GM23338 (cell line): ENCODE results near the gene TRPC4AP. TPM values are rescaled to one million over a fixed set of nuclear protein-coding genes. Genes with fewer than 3 reads are reported as not detected.

Experiments
- ATAC-seq: fragments of 200-7000 bp; cut with Tn5 transposase; 3 replicates; pipeline ENCODE4 v1.9.1; 2020
- DNase-seq: peaks from one replicate; pipeline ENCODE4 v3.0.0-alpha.2; 2015; ENCODE audit warnings: low spot score
- H2AFZ ChIP-seq: fragments of 200-600 bp; sonication (generic); 2 replicates; pipeline ENCODE4 v1.8.0; 2016; ENCODE audit warnings: antibody characterized with exemption, mild to moderate bottlenecking, moderate library complexity
- H3F3A ChIP-seq: fragments of 200-600 bp; sonication (generic); replicated peaks from 2 replicates; pipeline ENCODE4 v1.8.0; 2017; ENCODE audit warnings: antibody characterized with exemption, mixed run types, low read depth
- H3K27ac ChIP-seq: fragments of 200-600 bp; sonication (generic); 2 replicates; pipeline ENCODE4 v1.6.1; 2016; ENCODE audit warnings: low read depth
- H3K27me3 ChIP-seq: fragments of 200-600 bp; sonication (generic); 2 replicates; pipeline ENCODE4 v1.8.0; 2016; ENCODE audit warnings: mild to moderate bottlenecking, mixed run types, moderate library complexity; ENCODE audit not compliant: insufficient read depth
- H3K36me3 ChIP-seq: fragments of 200-600 bp; sonication (generic); 2 replicates; pipeline ENCODE4 v1.8.0; 2016; ENCODE audit warnings: mild to moderate bottlenecking; ENCODE audit not compliant: insufficient read depth
- H3K4me1 ChIP-seq: fragments of 200-600 bp; sonication (generic); 2 replicates; pipeline ENCODE4 v1.8.0; 2016; ENCODE audit warnings: mild to moderate bottlenecking, moderate library complexity; ENCODE audit not compliant: insufficient read depth
- H3K4me2 ChIP-seq: fragments of 200-600 bp; sonication (generic); 2 replicates; pipeline ENCODE4 v1.7.1; 2017; ENCODE audit warnings: mixed run types
- H3K4me3 ChIP-seq: fragments of 200-600 bp; sonication (generic); 2 replicates; pipeline ENCODE4 v1.6.1; 2016; ENCODE audit warnings: mixed run types
- H3K79me2 ChIP-seq: fragments of 200-600 bp; sonication (generic); replicated peaks from 2 replicates; pipeline ENCODE4 v1.8.0; 2017; ENCODE audit warnings: mild to moderate bottlenecking; ENCODE audit not compliant: insufficient read depth
- H3K9me2 ChIP-seq: fragments of 200-600 bp; sonication (generic); 2 replicates; pipeline ENCODE4 v1.8.0; 2017; ENCODE audit not compliant: insufficient read depth
- H4K20me1 ChIP-seq: fragments of 200-600 bp; sonication (generic); replicated peaks from 2 replicates; pipeline ENCODE4 v1.8.0; 2017; ENCODE audit warnings: mild to moderate bottlenecking; ENCODE audit not compliant: insufficient read depth
- H3K27ac Mint-ChIP-seq: 2 replicates; pipeline ENCODE4 v1.8.0; 2020; ENCODE audit warnings: inconsistent platforms, mild to moderate bottlenecking, moderate library complexity, mixed read lengths
- H3K27me3 Mint-ChIP-seq: 3 replicates; pipeline ENCODE4 v1.8.0; 2022; ENCODE audit warnings: low read depth, mild to moderate bottlenecking, moderate library complexity, mixed read lengths, inconsistent platforms; ENCODE audit not compliant: insufficient read depth, poor library complexity
- H3K36me3 Mint-ChIP-seq: 3 replicates; pipeline ENCODE4 v1.8.0; 2021; ENCODE audit warnings: low read depth, mild to moderate bottlenecking, inconsistent platforms, moderate library complexity, mixed read lengths
- H3K4me1 Mint-ChIP-seq: 3 replicates; pipeline ENCODE4 v1.8.0; 2020; ENCODE audit warnings: mild to moderate bottlenecking, inconsistent platforms, mixed read lengths
- H3K4me3 Mint-ChIP-seq: 3 replicates; pipeline ENCODE4 v1.8.0; 2021; ENCODE audit warnings: moderate library complexity, mild to moderate bottlenecking, inconsistent platforms, mixed read lengths
- H3K9me3 Mint-ChIP-seq: 3 replicates; pipeline ENCODE4 v1.8.0; 2020; ENCODE audit warnings: moderate library complexity, mild to moderate bottlenecking, inconsistent platforms, mixed read lengths
- CREB1 ChIP-seq: fragments of 250-450 bp; sonication (Bioruptor Pico); IDR thresholded peaks from 2 replicates; pipeline ENCODE4 v1.5.0; 2020; ENCODE audit warnings: low read depth, mild to moderate bottlenecking, moderate library complexity
- EZH2 ChIP-seq: fragments of 200-600 bp; sonication (generic); IDR thresholded peaks from one replicate; pipeline ENCODE4 v1.8.0; 2017; ENCODE audit warnings: antibody characterized with exemption, mild to moderate bottlenecking, low read depth; ENCODE audit not compliant: unreplicated experiment
- EZH2phosphoT487 ChIP-seq: fragments of 200-600 bp; sonication (generic); IDR thresholded peaks from one replicate; pipeline ENCODE4 v1.8.1; 2018; ENCODE audit warnings: antibody characterized with exemption; ENCODE audit not compliant: unreplicated experiment
- JUNB ChIP-seq: IDR thresholded peaks from one replicate; pipeline ENCODE4 v1.6.1; 2016; ENCODE audit warnings: antibody characterized with exemption; ENCODE audit not compliant: unreplicated experiment
- NANOG ChIP-seq: IDR thresholded peaks from 2 replicates; pipeline ENCODE4 v1.6.1; 2016; ENCODE audit warnings: antibody characterized with exemption, borderline replicate concordance
- POLR2AphosphoS5 ChIP-seq: IDR thresholded peaks from 2 replicates; pipeline ENCODE4 v1.6.1; 2016; ENCODE audit warnings: antibody characterized with exemption, low read depth
- STAT1 ChIP-seq: IDR thresholded peaks from one replicate; pipeline ENCODE4 v1.6.1; 2016; ENCODE audit warnings: antibody characterized with exemption; ENCODE audit not compliant: unreplicated experiment
- ZNF114 ChIP-seq: fragments of 250-450 bp; sonication (Bioruptor Pico); IDR thresholded peaks from 2 replicates; pipeline ENCODE4 v1.5.0; 2020; ENCODE audit warnings: mild to moderate bottlenecking, moderate library complexity
- ZNF331 ChIP-seq: fragments of 250-450 bp; sonication (Bioruptor Pico); IDR thresholded peaks from 2 replicates; pipeline ENCODE4 v1.5.0; 2020; ENCODE audit warnings: low read depth, mild to moderate bottlenecking, moderate library complexity
- polyA plus RNA-seq: library from polyadenylated mRNA; unstranded; fragments of >200 nt; fragmentation: Nextera tagmentation; extraction: Ambion mirVana; gene quantifications from 2 replicates; pipeline ENCODE4 v1.2.1, GENCODE V29; 2016
- total RNA-seq: library from RNA; depleted of rRNA; stranded (reverse); fragments of >200 nt; shearing (Covaris generic); gene quantifications from 2 replicates; pipeline ENCODE4 v1.2.3, GENCODE V29; 2014
- TF ChIP-seq, protein P1 (sequence below): IDR thresholded peaks from 2 replicates; pipeline ENCODE4 v1.6.1; 2016; ENCODE audit warnings: antibody characterized with exemption
- TF ChIP-seq, protein P2 (sequence below): IDR thresholded peaks from one replicate; pipeline ENCODE4 v1.6.1; 2018; ENCODE audit warnings: antibody characterized with exemption; ENCODE audit not compliant: unreplicated experiment
- TF ChIP-seq, protein P3 (sequence below): fragments of 250-450 bp; sonication (Bioruptor Pico); IDR thresholded peaks from 2 replicates; pipeline ENCODE4 v1.5.0; 2020; ENCODE audit warnings: mild to moderate bottlenecking, moderate library complexity
- TF ChIP-seq, protein P4 (sequence below), 2 experiments: fragments of 200-600 bp in 1 of 2; sonication (generic) in 1 of 2; conservative IDR thresholded peaks; 2 replicates each; pipeline versions ENCODE4 v1.5.1 to v1.6.1; 2016 to 2017; ENCODE audit warnings: antibody characterized with exemption in 2 of 2, low read depth in 2 of 2, mild to moderate bottlenecking in 2 of 2, moderate library complexity in 1 of 2

The TRPC4AP gene
- total and polyA plus RNA-seq, 2 experiments from 2014 or later = 48.8 to 89.5 TPM

DNA sequence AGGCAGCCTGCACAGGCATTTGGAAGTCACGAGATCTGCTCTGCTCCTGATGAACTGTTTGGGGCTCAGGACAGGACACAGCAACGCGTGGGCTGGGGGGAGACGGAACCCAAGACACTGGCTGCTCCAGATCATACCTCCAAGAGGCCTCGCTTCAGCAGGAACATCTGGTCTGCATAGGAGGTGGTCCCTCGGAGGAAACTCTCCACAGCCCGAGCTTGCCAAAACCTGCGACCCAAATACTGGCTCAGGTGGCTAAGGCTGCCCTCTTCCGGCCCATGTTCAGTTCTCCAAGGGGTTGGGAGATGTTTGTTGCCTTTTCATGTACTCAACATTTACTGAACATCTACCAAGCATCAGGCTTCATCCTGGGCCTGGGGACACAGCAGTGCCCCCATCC, 85.2 kb downstream of the TRPC4AP start:
- Mint-ChIP-seq H3K36me3 (peaks cover 78% of the 10 kb centered on the region), H3K27ac (no peak overlapping the region), H3K4me3 (no peak overlapping the region), H3K9me3 (no peaks in the 10 kb centered on the region; the same call in 2 of the 3 replicates), H3K4me1 (no peaks in the 10 kb centered on the region; the same call in 2 of the 3 replicates), H3K27me3 (peaks cover 15% of the 10 kb centered on the region)
- no peak for ATAC-seq
- Histone ChIP-seq H3K27ac (no peak overlapping the region), H3K4me2 (no peak overlapping the region), H3K4me3 (no peak overlapping the region), H3K79me2 (no peaks in the 10 kb centered on the region), H3F3A (no peaks in the 10 kb centered on the region), H2AFZ (no peak overlapping the region), H4K20me1 (0 out of 2 replicates have a peak, but pooled peaks cover 2% of the 10 kb centered on the region), H3K27me3 (no peaks in the 10 kb centered on the region), H3K36me3 (peaks cover 25% of the 10 kb centered on the region), H3K9me2 (no peaks in the 10 kb centered on the region), H3K4me1 (no peaks in the 10 kb centered on the region)
- no peak for DNase-seq
- no peak for TF ChIP-seq ZNF331
- TF ChIP-seq JUNB = no peak
- TF ChIP-seq, protein P1, sequence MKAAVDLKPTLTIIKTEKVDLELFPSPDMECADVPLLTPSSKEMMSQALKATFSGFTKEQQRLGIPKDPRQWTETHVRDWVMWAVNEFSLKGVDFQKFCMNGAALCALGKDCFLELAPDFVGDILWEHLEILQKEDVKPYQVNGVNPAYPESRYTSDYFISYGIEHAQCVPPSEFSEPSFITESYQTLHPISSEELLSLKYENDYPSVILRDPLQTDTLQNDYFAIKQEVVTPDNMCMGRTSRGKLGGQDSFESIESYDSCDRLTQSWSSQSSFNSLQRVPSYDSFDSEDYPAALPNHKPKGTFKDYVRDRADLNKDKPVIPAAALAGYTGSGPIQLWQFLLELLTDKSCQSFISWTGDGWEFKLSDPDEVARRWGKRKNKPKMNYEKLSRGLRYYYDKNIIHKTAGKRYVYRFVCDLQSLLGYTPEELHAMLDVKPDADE = no peak
- TF ChIP-seq POLR2AphosphoS5 = no peak
- no peak for TF ChIP-seq EZH2phosphoT487
- no peak for TF ChIP-seq NANOG
- no peak for TF ChIP-seq STAT1
- no peak for TF ChIP-seq ZNF114 (CRISPR knock-in tag)
- TF ChIP-seq EZH2 = no peak
- TF ChIP-seq, protein P2, sequence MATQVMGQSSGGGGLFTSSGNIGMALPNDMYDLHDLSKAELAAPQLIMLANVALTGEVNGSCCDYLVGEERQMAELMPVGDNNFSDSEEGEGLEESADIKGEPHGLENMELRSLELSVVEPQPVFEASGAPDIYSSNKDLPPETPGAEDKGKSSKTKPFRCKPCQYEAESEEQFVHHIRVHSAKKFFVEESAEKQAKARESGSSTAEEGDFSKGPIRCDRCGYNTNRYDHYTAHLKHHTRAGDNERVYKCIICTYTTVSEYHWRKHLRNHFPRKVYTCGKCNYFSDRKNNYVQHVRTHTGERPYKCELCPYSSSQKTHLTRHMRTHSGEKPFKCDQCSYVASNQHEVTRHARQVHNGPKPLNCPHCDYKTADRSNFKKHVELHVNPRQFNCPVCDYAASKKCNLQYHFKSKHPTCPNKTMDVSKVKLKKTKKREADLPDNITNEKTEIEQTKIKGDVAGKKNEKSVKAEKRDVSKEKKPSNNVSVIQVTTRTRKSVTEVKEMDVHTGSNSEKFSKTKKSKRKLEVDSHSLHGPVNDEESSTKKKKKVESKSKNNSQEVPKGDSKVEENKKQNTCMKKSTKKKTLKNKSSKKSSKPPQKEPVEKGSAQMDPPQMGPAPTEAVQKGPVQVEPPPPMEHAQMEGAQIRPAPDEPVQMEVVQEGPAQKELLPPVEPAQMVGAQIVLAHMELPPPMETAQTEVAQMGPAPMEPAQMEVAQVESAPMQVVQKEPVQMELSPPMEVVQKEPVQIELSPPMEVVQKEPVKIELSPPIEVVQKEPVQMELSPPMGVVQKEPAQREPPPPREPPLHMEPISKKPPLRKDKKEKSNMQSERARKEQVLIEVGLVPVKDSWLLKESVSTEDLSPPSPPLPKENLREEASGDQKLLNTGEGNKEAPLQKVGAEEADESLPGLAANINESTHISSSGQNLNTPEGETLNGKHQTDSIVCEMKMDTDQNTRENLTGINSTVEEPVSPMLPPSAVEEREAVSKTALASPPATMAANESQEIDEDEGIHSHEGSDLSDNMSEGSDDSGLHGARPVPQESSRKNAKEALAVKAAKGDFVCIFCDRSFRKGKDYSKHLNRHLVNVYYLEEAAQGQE = no peak
- TF ChIP-seq, protein P3, sequence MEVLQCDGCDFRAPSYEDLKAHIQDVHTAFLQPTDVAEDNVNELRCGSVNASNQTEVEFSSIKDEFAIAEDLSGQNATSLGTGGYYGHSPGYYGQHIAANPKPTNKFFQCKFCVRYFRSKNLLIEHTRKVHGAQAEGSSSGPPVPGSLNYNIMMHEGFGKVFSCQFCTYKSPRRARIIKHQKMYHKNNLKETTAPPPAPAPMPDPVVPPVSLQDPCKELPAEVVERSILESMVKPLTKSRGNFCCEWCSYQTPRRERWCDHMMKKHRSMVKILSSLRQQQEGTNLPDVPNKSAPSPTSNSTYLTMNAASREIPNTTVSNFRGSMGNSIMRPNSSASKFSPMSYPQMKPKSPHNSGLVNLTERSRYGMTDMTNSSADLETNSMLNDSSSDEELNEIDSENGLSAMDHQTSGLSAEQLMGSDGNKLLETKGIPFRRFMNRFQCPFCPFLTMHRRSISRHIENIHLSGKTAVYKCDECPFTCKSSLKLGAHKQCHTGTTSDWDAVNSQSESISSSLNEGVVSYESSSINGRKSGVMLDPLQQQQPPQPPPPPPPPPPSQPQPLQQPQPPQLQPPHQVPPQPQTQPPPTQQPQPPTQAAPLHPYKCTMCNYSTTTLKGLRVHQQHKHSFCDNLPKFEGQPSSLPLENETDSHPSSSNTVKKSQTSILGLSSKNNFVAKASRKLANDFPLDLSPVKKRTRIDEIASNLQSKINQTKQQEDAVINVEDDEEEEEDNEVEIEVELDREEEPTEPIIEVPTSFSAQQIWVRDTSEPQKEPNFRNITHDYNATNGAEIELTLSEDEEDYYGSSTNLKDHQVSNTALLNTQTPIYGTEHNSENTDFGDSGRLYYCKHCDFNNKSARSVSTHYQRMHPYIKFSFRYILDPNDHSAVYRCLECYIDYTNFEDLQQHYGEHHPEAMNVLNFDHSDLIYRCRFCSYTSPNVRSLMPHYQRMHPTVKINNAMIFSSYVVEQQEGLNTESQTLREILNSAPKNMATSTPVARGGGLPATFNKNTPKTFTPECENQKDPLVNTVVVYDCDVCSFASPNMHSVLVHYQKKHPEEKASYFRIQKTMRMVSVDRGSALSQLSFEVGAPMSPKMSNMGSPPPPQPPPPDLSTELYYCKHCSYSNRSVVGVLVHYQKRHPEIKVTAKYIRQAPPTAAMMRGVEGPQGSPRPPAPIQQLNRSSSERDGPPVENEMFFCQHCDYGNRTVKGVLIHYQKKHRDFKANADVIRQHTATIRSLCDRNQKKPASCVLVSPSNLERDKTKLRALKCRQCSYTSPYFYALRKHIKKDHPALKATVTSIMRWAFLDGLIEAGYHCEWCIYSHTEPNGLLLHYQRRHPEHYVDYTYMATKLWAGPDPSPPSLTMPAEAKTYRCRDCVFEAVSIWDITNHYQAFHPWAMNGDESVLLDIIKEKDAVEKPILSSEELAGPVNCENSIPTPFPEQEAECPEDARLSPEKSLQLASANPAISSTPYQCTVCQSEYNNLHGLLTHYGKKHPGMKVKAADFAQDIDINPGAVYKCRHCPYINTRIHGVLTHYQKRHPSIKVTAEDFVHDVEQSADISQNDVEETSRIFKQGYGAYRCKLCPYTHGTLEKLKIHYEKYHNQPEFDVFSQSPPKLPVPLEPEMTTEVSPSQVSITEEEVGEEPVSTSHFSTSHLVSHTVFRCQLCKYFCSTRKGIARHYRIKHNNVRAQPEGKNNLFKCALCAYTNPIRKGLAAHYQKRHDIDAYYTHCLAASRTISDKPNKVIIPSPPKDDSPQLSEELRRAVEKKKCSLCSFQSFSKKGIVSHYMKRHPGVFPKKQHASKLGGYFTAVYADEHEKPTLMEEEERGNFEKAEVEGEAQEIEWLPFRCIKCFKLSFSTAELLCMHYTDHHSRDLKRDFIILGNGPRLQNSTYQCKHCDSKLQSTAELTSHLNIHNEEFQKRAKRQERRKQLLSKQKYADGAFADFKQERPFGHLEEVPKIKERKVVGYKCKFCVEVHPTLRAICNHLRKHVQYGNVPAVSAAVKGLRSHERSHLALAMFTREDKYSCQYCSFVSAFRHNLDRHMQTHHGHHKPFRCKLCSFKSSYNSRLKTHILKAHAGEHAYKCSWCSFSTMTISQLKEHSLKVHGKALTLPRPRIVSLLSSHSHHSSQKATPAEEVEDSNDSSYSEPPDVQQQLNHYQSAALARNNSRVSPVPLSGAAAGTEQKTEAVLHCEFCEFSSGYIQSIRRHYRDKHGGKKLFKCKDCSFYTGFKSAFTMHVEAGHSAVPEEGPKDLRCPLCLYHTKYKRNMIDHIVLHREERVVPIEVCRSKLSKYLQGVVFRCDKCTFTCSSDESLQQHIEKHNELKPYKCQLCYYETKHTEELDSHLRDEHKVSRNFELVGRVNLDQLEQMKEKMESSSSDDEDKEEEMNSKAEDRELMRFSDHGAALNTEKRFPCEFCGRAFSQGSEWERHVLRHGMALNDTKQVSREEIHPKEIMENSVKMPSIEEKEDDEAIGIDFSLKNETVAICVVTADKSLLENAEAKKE (CRISPR knock-in tag) = no peak
- TF ChIP-seq, protein P4, sequence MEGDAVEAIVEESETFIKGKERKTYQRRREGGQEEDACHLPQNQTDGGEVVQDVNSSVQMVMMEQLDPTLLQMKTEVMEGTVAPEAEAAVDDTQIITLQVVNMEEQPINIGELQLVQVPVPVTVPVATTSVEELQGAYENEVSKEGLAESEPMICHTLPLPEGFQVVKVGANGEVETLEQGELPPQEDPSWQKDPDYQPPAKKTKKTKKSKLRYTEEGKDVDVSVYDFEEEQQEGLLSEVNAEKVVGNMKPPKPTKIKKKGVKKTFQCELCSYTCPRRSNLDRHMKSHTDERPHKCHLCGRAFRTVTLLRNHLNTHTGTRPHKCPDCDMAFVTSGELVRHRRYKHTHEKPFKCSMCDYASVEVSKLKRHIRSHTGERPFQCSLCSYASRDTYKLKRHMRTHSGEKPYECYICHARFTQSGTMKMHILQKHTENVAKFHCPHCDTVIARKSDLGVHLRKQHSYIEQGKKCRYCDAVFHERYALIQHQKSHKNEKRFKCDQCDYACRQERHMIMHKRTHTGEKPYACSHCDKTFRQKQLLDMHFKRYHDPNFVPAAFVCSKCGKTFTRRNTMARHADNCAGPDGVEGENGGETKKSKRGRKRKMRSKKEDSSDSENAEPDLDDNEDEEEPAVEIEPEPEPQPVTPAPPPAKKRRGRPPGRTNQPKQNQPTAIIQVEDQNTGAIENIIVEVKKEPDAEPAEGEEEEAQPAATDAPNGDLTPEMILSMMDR (conservative IDR thresholded peaks at IDR 0.05; ENCODE audit: low read depth in 2 of 2) = no peak
- no peak for TF ChIP-seq CREB1 (CRISPR knock-in tag)
